AG10803 (cell line): ENCODE data around the gene INPPL1.

ENCODE experiments used
- DNase-seq: peaks from one replicate; pipeline ENCODE4 v3.0.0; 2010; ENCODE audit warnings: low read depth
- H3K4me3 ChIP-seq: 2 replicates; pipeline ENCODE4 v1.5.1; 2011; ENCODE audit warnings: mild to moderate bottlenecking, low read length, control low read depth
- CTCF ChIP-seq: conservative IDR thresholded peaks from 2 replicates; pipeline ENCODE4 v1.5.1; 2011; ENCODE audit warnings: mild to moderate bottlenecking, low read length, control low read depth, inconsistent platforms

Gene INPPL1

GRCh38 chr11:72247584-72247983, 23.0 kb downstream of the INPPL1 start:
- TF ChIP-seq CTCF = no peak
- DNase-seq = no peak
- H3K4me3 ChIP-seq = no peak overlapping the region

GRCh38 chr11:72249961-72250360, 25.4 kb downstream of the INPPL1 start:
- no peak for TF ChIP-seq CTCF
- DNase-seq = no peak
- no peak overlapping the region for H3K4me3 ChIP-seq

- TF ChIP-seq CTCF = no peak
- DNase-seq = no peak
- no peak overlapping the region for H3K4me3 ChIP-seq
These were observed 26.3 kb downstream of the INPPL1 start for GRCh38 chr11:72250661-72251464.

- H3K4me3 ChIP-seq = no peak overlapping the region
- DNase-seq = no peak
- no peak for TF ChIP-seq CTCF
These were observed 27.0 kb downstream of the INPPL1 start for GRCh38 chr11:72251614-72252013.

GRCh38 chr11:72253392-72253791, 28.8 kb downstream of the INPPL1 start:
- no peak for TF ChIP-seq CTCF
- no peak for DNase-seq
- H3K4me3 ChIP-seq = no peak overlapping the region

- no peak overlapping the region for H3K4me3 ChIP-seq
- no peak for TF ChIP-seq CTCF
- DNase-seq = no peak
These were observed 29.9 kb downstream of the INPPL1 start for GRCh38 chr11:72254299-72254993.

- DNase-seq = peak; percentile 26
- H3K4me3 ChIP-seq = no peak overlapping the region
- TF ChIP-seq CTCF = no peak
These were observed 33.0 kb downstream of the INPPL1 start for GRCh38 chr11:72257570-72257969.
